GM06990 (cell line): ENCODE results near the gene CES5A.
"Not testable (repeated sequence)": the region's sequence is repeated elsewhere in the genome, so short reads cannot be mapped to it uniquely, and the experiment has no call there.

Source experiments
- DNase-seq: peaks from one replicate; pipeline ENCODE4 v3.0.0-alpha.2; 2011; ENCODE audit not compliant: insufficient read length; ENCODE audit errors: extremely low read depth
- H3K27me3 ChIP-seq: replicated peaks from 2 replicates; pipeline ENCODE4 v1.6.0; 2011; ENCODE audit warnings: low read length; ENCODE audit not compliant: control insufficient read depth, insufficient read depth
- H3K36me3 ChIP-seq: 2 replicates; pipeline ENCODE4 v1.5.1; 2011; ENCODE audit warnings: low read length; ENCODE audit not compliant: control insufficient read depth, insufficient read depth
- H3K4me3 ChIP-seq: replicated peaks from 2 replicates; pipeline ENCODE4 v1.5.1; 2011; ENCODE audit warnings: low read depth, mild to moderate bottlenecking, control low read depth, low read length
- TF ChIP-seq, protein P1 (sequence below): IDR thresholded peaks from 2 replicates; pipeline ENCODE4 v1.5.1; 2011; ENCODE audit warnings: low read length, control low read depth, mild to moderate bottlenecking, inconsistent platforms; ENCODE audit not compliant: insufficient read depth, poor library complexity, severe bottlenecking

Gene CES5A

DNA sequence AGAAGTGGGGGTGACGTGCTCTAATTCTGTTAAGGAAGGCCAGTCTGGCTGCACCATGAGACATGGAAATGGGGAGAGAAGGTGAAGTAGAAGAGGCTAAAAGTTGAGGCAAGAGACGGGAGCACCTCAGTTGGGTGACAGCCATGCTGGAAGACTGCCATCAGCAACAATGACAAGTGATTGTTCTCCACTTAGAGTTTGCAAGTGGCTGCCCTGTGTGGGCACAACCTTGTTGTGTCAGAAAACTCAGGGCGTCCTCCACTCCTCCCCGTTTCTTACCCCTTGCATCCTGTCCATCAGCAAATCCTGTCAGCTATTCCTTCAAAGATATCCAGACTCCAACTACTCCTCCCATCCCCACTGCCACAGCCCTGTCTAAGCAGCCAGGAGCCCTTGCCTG, 59.9 kb downstream of the CES5A start:
- H3K4me3 ChIP-seq = no peak overlapping the region
- TF ChIP-seq, protein P1, sequence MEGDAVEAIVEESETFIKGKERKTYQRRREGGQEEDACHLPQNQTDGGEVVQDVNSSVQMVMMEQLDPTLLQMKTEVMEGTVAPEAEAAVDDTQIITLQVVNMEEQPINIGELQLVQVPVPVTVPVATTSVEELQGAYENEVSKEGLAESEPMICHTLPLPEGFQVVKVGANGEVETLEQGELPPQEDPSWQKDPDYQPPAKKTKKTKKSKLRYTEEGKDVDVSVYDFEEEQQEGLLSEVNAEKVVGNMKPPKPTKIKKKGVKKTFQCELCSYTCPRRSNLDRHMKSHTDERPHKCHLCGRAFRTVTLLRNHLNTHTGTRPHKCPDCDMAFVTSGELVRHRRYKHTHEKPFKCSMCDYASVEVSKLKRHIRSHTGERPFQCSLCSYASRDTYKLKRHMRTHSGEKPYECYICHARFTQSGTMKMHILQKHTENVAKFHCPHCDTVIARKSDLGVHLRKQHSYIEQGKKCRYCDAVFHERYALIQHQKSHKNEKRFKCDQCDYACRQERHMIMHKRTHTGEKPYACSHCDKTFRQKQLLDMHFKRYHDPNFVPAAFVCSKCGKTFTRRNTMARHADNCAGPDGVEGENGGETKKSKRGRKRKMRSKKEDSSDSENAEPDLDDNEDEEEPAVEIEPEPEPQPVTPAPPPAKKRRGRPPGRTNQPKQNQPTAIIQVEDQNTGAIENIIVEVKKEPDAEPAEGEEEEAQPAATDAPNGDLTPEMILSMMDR = no peak

GRCh38 chr16:55814174-55814573, 61.0 kb downstream of the CES5A start:
- DNase-seq, H3K27me3 ChIP-seq, H3K36me3 ChIP-seq, H3K4me3 ChIP-seq: not testable (repeated sequence)

More for the DNA sequence above, 59.9 kb downstream of the CES5A start:
- H3K27me3 ChIP-seq = peaks cover 2% of the 10 kb centered on the region
- no peak for DNase-seq
- H3K36me3 ChIP-seq = no peaks in the 10 kb centered on the region

DNA sequence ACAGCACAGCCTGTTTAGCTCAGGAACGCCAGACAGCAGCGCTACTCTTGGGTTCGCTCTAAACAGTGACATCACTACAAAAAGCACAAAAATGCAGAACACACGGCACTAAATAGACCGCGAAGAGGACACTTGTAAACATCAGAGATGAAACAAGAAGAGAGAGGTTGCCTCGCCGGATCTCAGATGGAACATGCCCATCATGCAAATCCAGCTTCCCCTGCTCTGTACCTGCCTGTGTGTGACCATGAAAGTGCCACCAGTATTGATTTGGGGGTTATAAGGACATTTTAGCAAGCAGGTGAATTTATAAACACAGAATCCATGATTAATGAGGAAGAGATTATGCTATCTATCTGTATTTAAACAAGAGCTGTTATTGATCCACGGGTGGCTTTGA, 61.4 kb downstream of the CES5A start:
- not testable (repeated sequence) for H3K27me3 ChIP-seq, H3K4me3 ChIP-seq, DNase-seq, H3K36me3 ChIP-seq

DNA sequence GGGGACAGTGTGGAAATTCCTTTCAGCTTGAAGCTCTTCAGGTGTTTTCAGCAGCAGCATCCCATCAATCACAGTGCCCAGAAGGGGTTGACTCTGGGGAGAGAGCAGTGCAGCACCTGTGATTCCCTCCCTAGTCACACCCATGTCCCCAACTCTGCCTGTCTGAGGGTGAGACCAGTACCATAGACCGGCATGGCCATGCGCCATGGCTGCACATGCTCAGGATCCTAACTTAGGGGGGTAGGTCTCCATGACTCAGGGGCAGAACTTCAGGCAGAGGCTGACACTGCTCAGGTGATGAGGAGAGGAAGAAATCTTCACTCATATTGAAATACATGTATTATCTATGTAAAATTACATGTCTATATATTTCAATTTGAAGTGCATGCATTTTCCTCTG, 62.2 kb downstream of the CES5A start:
- H3K27me3 ChIP-seq = peaks cover 1% of the 10 kb centered on the region
- no peak for DNase-seq
- TF ChIP-seq, protein P1 = no peak

DNA sequence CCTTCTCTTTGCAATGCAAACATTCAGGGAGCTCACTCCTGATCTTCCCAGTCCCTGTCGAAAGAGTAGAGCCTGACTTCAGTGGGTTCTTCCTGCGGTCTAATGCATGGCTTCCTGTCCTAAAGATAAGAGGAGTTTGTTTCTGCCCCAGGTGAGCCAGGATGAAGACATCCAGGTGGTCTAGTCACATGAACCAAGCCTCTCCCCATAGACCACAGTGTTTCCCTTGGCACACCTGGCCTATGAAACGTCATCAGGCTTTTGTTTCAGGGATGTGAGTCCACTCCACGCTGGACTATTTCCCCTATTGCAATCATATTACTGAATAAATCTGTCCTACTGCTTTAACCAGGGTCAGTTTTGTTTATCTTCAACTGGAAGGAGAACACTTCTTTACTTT, 63.4 kb downstream of the CES5A start:
- DNase-seq = no peak
- TF ChIP-seq, protein P1 = no peak
- H3K4me3 ChIP-seq = no peak overlapping the region
- no peaks in the 10 kb centered on the region for H3K36me3 ChIP-seq
- H3K27me3 ChIP-seq = peaks cover 1% of the 10 kb centered on the region

More for the DNA sequence above, 62.2 kb downstream of the CES5A start:
- H3K36me3 ChIP-seq = no peaks in the 10 kb centered on the region
- no peak overlapping the region for H3K4me3 ChIP-seq

GRCh38 chr16:55810451-55810961, 64.7 kb downstream of the CES5A start:
- no peak for DNase-seq
- peaks cover 1% of the 10 kb centered on the region for H3K27me3 ChIP-seq
- TF ChIP-seq, protein P1 = no peak
- no peak overlapping the region for H3K4me3 ChIP-seq
- no peaks in the 10 kb centered on the region for H3K36me3 ChIP-seq

DNA sequence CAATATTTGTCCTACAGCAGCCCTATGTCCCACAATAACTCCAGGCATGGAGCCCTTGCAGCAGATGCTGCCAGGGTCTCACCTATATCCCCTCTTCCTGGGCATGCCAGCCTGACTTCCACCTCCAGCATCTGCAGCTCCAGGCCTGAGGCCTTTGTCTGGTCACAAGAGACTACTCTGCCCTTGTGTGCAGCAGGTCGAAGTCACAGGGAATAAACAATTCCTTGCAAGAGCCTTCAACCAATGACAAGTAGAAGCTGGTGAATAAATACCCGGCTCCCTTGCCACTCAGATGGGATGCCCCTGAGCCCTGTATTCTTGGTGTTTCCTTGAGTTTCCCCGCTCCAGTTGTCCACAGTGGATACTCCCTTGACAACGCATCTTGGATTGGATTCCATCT, 65.3 kb downstream of the CES5A start:
- no peak overlapping the region for H3K4me3 ChIP-seq
- TF ChIP-seq, protein P1 = no peak

More for the DNA sequence above, 65.3 kb downstream of the CES5A start:
- no peak for DNase-seq
- H3K27me3 ChIP-seq = peaks cover 1% of the 10 kb centered on the region
- H3K36me3 ChIP-seq = no peaks in the 10 kb centered on the region
